Raji (cell line): ENCODE results near the gene KHDRBS2.

Source experiments
- POLR2A ChIP-seq: IDR thresholded peaks from 2 replicates; pipeline ENCODE4 v1.6.1; 2011; ENCODE audit warnings: low read depth, low read length, control low read depth; ENCODE audit not compliant: insufficient read depth

KHDRBS2 gene

DNA sequence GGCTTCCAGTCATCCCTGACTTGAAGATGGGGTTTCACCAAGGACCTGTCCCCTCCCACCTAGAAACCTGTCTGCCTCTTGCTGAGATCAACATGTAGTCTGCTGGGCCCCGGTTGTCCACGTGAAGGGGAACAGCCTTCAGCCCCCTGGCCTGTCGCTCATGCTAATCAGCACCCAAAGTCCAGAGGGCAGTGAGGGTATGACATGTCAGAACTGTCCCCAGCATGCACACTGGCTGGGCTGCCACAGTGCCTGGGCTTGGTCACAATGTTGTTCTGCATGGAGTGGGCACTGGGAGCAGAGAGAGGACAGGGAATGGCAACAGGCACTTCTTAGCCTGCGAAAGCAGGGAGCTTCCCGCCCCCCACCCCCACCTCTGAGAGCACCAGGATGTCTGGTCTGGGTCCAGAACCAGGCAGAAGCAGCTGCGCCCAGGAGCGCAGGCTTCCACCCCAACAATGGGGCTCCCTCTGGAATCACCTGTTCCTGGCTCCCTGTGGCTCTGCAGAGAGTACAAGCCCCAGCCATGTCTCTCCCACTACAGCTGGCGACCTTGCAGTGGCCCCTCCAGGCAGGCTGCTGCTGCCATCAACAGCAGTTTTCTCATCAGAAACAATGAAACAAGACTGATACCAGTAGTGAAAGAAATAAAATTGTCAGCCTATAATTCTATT is 182.7 kb downstream of the KHDRBS2 start:
- TF ChIP-seq POLR2A, result no peak

DNA sequence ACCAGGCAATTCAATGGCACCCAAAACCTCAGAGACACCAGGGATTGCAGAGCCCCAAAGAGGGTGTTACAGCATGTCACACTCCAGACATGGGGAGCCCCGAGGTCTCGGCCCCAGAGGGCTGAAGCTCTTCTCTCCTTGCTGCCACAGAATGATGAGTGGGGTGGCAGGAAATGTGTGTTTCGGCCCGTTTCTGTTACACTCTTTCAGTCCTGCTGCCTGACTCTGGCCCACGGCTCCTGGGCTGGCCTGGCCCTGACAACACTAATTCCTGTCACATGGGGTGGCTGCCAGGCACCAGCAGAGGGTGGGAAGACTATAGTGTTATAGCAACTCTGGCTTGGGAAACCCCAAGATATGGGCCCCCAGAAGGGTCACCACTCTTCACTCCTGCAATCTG is 183.6 kb downstream of the KHDRBS2 start:
- TF ChIP-seq POLR2A, result no peak

DNA sequence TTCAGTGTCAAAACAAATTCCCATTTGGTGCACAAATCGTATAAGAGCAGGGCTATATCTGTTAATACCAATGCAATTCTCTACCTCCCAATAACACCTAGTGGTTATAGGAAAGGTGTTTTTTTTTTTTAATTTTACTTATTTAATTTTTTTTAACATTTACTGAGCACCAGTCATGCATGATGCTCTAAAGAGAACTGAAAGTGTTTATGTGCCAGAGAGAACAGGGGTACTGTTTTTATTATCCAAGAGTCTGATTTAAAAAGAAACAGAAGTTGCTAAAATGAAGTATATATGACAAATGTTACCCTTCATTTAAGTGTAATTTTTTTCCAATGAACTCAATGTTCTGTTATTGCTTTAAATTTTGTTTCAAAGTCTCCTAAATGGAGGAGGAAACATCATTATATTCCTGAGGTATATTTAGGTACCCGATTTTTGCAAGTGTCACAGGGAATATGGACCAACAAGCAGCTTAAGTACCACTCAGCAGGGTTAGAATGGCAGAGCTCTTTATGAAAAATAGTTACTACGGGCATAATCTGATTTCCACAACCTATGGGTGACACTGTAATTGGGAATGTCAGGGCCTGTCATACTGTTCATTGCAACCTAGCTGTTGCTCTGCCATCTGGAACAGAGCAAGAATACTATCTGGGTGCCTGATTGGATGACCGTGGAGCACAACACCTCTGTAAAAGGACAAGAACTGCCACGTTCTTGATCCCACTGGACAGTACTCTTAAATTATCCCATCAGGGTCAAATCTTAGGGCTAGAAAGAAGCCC is 195.4 kb downstream of the KHDRBS2 start:
- TF ChIP-seq POLR2A, result no peak

DNA sequence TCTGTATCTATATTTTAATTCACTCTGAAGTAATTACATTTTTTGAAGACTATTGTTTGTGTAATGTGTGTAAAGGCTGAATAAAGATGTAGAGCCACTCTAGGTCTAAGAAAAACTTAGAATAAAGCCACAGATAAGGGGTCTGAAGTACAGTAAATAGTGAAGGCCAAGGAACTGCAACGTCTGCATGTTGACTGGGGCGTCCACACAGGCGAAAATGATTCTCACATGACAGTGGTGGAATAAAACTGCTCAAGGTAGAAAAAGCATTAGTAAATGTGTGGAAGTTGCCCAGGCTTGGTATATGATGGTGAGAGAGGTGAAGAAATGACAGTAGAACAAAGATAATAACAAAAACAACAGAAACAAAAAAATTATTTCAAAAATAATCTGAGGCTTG is 196.2 kb downstream of the KHDRBS2 start:
- TF ChIP-seq POLR2A, result no peak

DNA sequence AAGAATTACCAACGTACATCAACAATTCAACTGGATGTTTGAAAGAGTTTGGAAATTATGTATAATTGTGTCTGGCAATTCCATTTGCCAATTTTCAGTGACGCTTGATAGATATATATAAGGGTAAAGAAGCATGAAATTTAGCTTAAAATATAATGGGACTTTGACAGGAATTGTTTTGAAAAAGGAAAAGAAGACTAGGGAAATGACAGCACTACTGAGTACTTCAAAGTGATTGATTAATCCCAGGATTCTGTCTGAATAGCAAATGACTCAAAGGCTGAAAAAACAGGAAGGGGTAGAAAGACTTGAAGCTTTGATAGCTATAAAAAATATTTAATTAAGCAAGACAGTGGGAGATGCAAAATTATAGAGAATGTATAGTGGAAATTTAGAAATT is 200.0 kb downstream of the KHDRBS2 start:
- TF ChIP-seq POLR2A, result no peak

DNA sequence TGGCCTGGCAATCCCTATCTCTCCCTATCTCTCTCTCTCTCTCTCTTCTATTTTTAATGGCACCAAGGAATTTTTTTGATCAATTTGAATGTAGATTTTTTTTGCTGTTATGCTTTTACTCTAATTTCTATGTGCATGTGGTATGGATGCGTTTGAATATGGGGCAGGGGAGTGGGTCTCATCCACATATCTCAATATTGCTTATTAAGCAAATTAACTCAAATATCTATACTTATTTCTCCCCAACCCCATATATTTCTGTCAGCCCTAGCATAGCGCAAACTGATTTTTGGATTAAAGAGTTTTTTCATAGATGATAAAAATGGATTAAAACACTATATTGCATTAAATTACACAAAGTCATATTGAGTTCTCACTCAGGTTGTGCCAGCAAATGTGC is 210.2 kb downstream of the KHDRBS2 start:
- TF ChIP-seq POLR2A, result no peak

DNA sequence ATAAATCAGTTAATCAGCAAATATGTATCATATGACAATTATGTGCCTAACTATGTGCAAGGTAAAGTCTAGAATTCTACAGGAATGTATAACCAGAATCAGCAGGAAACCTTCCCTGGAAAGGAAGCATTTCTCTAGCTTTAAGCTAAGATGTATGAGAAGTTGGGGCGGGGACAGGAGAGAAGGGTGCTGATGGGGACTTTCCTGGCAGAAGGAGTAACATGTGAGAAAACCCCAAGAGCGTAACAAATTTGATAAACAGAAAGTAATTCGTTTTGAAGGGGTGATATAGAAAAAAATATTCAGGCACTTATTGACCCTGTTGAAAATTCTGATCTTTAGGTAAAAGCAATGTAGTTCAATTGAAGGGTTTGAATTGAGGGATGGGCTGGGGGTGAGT is 226.1 kb downstream of the KHDRBS2 start:
- no peak for TF ChIP-seq POLR2A

DNA sequence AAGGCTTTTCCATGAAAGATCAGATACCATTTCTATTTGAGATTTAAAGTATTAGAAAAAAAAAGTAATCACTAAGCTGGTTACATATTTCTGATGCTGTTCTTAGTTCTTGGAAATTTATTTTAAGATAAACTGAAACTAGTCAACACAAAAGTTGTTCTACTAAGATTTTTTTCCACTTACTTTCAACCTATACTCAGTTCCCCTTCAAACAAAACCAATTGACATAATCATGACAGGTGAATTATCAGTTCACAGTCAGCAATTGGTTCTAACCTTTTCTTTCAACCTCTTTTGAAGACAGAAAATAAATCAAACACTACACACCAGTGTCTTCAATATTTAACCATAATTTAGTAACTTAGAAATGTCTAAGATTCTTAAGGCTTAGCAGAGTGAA is 228.7 kb downstream of the KHDRBS2 start:
- TF ChIP-seq POLR2A, result no peak

DNA sequence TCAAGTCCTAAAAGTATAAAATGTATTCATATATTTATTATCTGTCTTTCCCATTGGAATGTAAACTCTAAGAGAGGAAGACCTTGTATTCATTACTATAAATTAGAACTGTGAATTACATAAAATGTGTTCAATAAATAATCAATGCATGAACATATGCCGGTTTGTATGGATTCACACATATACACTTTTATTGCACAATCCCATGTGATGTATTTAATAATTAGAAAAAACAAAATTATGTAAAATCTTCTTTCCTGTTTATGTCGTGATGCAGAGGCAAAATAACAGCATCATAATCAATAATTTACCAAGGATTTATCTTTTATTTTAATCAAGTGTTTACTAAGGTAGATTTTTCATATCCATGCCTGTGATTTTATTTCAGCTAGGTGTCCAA is 240.5 kb downstream of the KHDRBS2 start:
- TF ChIP-seq POLR2A, result no peak

DNA sequence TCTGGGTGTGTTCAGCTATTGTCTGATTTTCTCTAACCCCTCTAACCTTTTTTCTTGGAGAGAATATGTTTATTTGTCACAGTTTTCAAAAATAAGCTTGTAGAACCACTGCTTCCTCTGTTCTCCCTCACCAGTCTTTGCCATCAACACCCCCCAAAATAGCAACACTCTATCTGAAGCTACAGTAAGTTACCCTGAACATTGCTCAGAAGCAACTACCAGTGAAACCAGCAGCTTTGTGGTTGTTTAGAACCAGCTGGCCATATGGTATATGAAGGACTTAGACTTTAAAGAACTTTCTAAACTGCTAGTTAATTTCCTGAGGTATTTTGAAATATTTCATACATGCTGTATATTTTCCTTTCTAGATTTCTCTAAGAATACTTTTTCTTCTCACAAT is 242.9 kb downstream of the KHDRBS2 start:
- no peak for TF ChIP-seq POLR2A

DNA sequence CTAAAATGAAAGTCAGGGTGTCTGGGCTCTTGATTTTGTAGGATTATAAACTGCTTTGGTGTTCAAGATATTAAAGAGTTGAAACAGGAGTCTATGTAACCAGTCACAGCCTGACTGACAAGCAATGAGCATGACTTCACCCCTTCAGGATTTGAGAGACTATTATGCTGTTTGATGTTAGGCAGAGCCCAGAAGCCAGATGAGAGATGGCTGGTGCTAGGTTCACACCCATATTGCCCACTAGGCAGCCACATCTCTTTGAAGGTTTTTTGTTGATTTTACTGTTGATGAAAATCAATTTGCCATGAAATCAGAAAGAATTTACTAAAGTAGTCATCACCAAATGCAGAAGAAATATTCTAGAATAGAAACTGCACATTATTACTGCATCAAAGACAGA is 243.6 kb downstream of the KHDRBS2 start:
- no peak for TF ChIP-seq POLR2A

DNA sequence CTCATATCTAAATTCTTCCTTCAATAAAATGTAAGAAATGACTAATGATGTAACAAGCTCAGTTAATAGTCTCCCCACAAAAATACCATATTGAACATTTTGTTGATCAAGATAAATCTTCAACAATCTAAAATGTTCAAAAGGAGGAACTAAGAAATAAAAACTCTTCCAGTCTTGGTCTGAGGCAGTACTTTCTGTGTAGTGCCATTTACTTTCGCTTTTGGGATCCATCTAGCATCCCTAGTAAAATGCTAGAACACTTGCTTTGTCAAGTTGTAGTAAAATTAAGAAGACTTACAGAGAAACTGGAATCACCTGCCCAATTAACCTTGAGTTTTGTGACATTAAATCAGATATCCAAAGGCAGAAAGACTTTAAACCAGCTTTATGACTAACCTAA is 246.4 kb downstream of the KHDRBS2 start:
- TF ChIP-seq POLR2A, result no peak

DNA sequence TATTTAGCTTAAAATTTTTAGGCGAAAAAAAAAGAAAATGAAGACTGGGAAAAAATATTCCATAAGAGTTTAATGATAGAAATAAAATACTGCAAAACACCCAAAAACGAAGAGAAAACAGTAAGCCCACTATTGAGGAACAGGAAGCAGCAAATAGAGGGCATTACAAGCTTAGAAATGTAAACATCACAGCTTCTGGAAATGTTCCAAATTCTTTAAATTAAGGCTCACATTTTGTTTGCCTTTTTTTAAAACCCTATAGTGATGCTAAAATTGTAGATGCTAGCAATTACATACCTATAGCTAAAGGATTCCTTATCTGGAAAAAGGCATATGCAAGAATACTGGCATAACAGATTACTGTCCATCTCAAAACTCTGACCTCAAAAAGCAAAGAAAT is 248.6 kb downstream of the KHDRBS2 start:
- no peak for TF ChIP-seq POLR2A

DNA sequence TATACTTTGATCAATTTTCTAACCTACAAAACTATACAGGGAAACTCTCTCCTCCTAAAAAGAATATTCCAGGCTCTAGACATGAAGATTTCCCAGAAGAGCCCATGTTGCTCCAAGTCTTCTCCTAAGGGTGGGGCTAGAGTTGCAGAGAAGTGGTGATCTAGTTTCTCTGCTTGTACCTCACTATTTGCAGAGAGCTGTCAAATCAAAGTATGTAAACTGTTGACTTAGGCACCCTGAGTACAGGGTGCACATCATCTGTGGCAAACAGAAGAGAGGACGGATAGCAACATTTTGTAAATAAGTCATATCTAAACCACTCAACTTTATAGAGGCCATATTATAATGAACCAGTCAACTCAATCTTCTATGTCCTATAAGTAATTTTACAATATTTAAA is 250.1 kb downstream of the KHDRBS2 start:
- no peak for TF ChIP-seq POLR2A

DNA sequence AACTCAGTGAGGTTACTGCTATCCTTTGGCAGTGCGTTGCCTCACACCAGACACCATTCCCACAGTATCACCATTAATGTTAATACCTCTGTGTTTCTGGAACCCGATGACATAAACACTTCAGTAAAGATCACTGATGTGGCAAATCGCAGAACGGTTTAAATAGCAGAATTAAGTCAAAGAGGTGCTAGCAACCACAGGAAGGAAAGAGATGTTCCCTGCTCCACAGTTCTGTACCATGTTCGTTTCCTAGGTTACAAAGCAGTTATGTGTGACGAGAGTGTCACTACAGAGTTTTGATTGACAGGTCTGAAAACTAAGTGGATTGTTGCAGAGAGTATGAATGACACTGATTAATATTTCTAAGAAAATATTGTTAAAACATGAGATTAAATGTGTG is 272.3 kb downstream of the KHDRBS2 start:
- no peak for TF ChIP-seq POLR2A

DNA sequence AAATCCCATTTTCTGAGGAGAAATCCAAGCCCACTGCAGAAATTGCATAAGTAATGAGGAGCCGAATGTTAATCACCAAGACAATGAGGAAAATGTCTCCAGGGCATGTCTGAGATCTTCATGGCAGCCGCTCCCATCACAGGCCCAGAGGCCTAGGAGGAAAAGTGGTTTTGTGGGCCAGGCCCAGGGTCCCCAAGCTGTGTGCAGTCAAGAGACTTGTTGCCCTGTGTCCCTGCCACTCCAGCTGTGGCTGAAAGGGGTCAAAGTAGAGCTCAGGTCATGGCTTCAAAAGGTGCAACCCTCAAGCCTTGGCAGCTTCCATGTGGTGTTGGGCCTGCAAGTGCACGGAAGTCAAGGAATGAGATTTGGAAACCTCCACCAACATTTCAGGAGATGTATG is 276.6 kb downstream of the KHDRBS2 start:
- TF ChIP-seq POLR2A, result no peak

DNA sequence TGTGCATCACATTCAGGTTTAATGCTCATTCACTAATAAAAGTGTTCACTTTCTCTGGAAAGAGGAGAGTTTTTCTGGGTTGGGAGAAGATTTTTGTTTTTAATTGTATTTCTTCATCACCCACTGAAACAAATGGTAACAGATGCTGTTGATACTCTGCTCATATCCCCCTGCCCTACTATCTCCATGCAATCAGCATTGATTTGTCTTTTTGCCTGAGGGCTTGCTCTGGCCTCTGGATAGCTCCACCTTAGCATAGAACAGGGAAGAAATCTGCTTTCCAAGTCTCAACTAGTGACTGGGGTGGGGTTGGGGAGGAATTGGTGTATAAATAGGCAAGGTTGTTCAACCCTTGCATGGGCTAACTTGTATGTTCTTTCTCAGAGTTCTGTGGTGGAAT is 296.4 kb downstream of the KHDRBS2 start:
- TF ChIP-seq POLR2A, result no peak

DNA sequence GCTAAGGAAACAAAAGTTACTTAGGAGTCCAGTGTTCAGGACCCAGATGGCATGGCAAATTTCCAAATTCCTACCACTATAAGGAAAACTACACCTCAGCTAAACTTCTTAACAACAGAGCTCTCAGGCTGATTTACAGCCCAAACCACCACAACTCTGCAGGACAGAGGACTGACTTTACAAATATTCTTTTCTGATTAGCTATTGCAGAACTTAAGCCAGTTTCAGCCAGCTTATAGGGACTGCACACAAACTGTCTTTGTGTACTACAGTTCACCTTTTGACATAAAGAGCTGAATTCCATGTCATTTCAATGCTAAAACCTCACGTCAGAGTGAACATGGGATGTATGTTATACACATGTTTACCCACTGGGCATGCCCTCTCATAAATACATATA is 305.4 kb downstream of the KHDRBS2 start:
- TF ChIP-seq POLR2A, result no peak

DNA sequence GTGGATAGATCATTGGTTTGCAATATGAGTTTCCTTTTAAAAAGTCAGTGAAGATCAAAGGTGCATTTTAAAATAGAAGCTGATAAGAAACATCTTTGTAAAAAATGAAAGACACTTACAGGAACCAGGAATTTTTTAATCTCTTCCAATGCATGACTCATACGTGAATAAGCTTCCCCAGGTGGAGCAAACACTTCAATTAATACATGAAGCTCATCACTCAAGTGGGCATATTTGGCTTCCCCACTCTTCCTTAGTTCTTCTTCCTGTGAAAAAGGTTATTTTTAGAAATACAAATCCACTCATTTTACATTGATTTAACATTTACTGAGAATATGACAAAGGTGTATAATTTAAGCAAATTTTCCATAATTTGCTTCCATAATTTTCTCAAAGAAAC is 308.1 kb downstream of the KHDRBS2 start:
- no peak for TF ChIP-seq POLR2A
